ENCODE measurements around the gene MAMDC4.

The MAMDC4 gene

GRCh38 chr9:136907011-136907914 is 55.1 kb downstream of the MAMDC4 start:
- no peak for TF ChIP-seq CTCF (IDR thresholded peaks at IDR 0.05)
- TF ChIP-seq ZFX (IDR thresholded peaks at IDR 0.05; ENCODE audit: borderline replicate concordance): no peak
- no peak overlapping the region for H3K27ac ChIP-seq

Measured in 22Rv1 (cell line).